K562 (cell line): ENCODE measurements around the gene CGREF1. TPM values are rescaled to one million over a fixed set of nuclear protein-coding genes. Genes with fewer than 3 reads are reported as not detected.
A peak's percentile ranks its signal among the peaks of the same experiment; 100 is the strongest.

Experiments used
- ATAC-seq: fragments of 200-7000 bp; cut with Tn5 transposase; 3 replicates; pipeline ENCODE4 v1.9.1; 2020; ENCODE audit warnings: moderate library complexity
- BruUV-seq: library from RNA; stranded (reverse); fragments of 400-500 nt; replicated peaks from 2 replicates; lab custom pipeline; 2021; lab: Mats Ljungman, UMichigan
- CTCF ChIA-PET: fragments of 300-600 bp; formaldehyde crosslinking; extraction: SDS; loops from one replicate; lab custom pipeline; 2021; ENCODE audit warnings: low intra/inter-chr PET ratio; lab: Yijun Ruan, JAX
- POLR2A ChIA-PET: fragments of 300-600, 350-650 bp; sonication (Branson Sonifier 250); formaldehyde crosslinking; extraction: SDS; loops from one replicate; lab custom pipeline; 2021; ENCODE audit warnings: antibody characterized with exemption, inconsistent platforms; lab: Yijun Ruan, JAX
- DNase-seq, 4 experiments: peaks; one replicate each; pipeline versions ENCODE4 v3.0.0 to v3.0.0-alpha.2; 2011 to 2018; ENCODE audit warnings: low spot score in 3 of 4, mixed read lengths in 3 of 4; ENCODE audit errors: extremely low read depth in 1 of 4
- FAIRE-seq: peaks from 2 replicates; lab custom pipeline; 2011; peaks lifted over from hg19 to GRCh38; lab: Jason Lieb, UNC
- H2AFZ ChIP-seq: 2 replicates; pipeline ENCODE4 v1.6.0; 2011; ENCODE audit warnings: low read depth, low read length, control low read depth, inconsistent platforms
- H3K27ac ChIP-seq: fragments of 200-600 bp; 3 replicates; pipeline ENCODE4 v1.8.0; 2011; ENCODE audit warnings: low read depth, mild to moderate bottlenecking, control low read depth, inconsistent platforms, low read length, moderate library complexity, mixed read lengths; ENCODE audit errors: extremely low read depth
- H3K27me3 ChIP-seq, 2 experiments: fragments of 300-600 bp in 1 of 2; 2 replicates in 1 of 2; 3 replicates in 1 of 2; pipeline versions ENCODE4 v1.6.0 to v1.8.0; 2011; ENCODE audit warnings: inconsistent platforms in 2 of 2, low read length in 2 of 2, mild to moderate bottlenecking in 1 of 2, mixed read lengths in 1 of 2, moderate library complexity in 1 of 2; ENCODE audit not compliant: control insufficient read depth in 2 of 2, insufficient read depth in 2 of 2
- H3K36me3 ChIP-seq: fragments of 300-600 bp; 3 replicates; pipeline ENCODE4 v1.8.0; 2011; ENCODE audit warnings: mild to moderate bottlenecking, low read length, inconsistent platforms; ENCODE audit not compliant: control insufficient read depth, insufficient read depth
- H3K4me1 ChIP-seq, 2 experiments: fragments of 200-600 bp in 1 of 2; replicated peaks in 1 of 2; 2 replicates in 1 of 2; 3 replicates in 1 of 2; pipeline versions ENCODE4 v1.5.1 to v1.8.0; 2011; ENCODE audit warnings: inconsistent platforms in 2 of 2, low read length in 2 of 2, mild to moderate bottlenecking in 1 of 2, mixed read lengths in 1 of 2, moderate library complexity in 1 of 2; ENCODE audit not compliant: control insufficient read depth in 2 of 2, insufficient read depth in 2 of 2
- H3K4me2 ChIP-seq: 2 replicates; pipeline ENCODE4 v1.6.1; 2011; ENCODE audit warnings: low read length, control low read depth, inconsistent platforms, mixed read lengths; ENCODE audit not compliant: insufficient read depth
- H3K4me3 ChIP-seq: fragments of 200-600 bp; sonication (generic), shearing (Covaris generic); 2 replicates; pipeline ENCODE4 v1.5.1; 2016; ENCODE audit warnings: control low read depth, inconsistent platforms
- H3K79me2 ChIP-seq: fragments of 200-600 bp; 3 replicates; pipeline ENCODE4 v1.8.0; 2011; ENCODE audit warnings: low read length, inconsistent platforms; ENCODE audit not compliant: control insufficient read depth, insufficient read depth
- H3K9ac ChIP-seq, 2 experiments: 2 replicates each; pipeline versions ENCODE4 v1.6.0 to v1.6.1; 2011; ENCODE audit warnings: low read depth in 2 of 2, low read length in 2 of 2, control low read depth in 1 of 2, inconsistent platforms in 1 of 2, mild to moderate bottlenecking in 1 of 2, mixed read lengths in 1 of 2; ENCODE audit not compliant: insufficient read depth in 1 of 2
- H3K9me1 ChIP-seq: one replicate; pipeline ENCODE4 v1.6.0; 2011; ENCODE audit warnings: inconsistent platforms, mild to moderate bottlenecking, low read length, moderate library complexity; ENCODE audit not compliant: control insufficient read depth, insufficient read depth
- H3K9me3 ChIP-seq: replicated peaks from 2 replicates; pipeline ENCODE4 v1.5.1; 2011; ENCODE audit warnings: low read depth, low read length, inconsistent platforms; ENCODE audit not compliant: control insufficient read depth, insufficient read depth
- H4K20me1 ChIP-seq: replicated peaks from 2 replicates; pipeline ENCODE4 v1.6.1; 2011; ENCODE audit warnings: low read length, inconsistent platforms, mixed read lengths; ENCODE audit not compliant: control insufficient read depth, insufficient read depth
- KHSRP ChIP-seq: fragments of 450-650 bp; IDR thresholded peaks from 2 replicates; pipeline ENCODE4 v1.6.1; 2017
- POLR2A ChIP-seq: fragments of 450-650 bp; conservative IDR thresholded peaks from 2 replicates; pipeline ENCODE4 v1.6.1; 2016
- POLR2G ChIP-seq: fragments of 200-400 bp; formaldehyde crosslinking; IDR thresholded peaks from 2 replicates; pipeline ENCODE4 v1.6.1; 2017; ENCODE audit warnings: low read depth, mild to moderate bottlenecking, antibody characterized with exemption, low read length, moderate library complexity
- RFX5 ChIP-seq: IDR thresholded peaks from 2 replicates; pipeline ENCODE4 v1.6.1; 2011; ENCODE audit warnings: low read depth, mild to moderate bottlenecking, improper control_type of control experiment, low read length
- SRSF7 ChIP-seq: fragments of 200-400 bp; formaldehyde crosslinking; optimal IDR thresholded peaks from 2 replicates; pipeline ENCODE3; 2017; ENCODE audit warnings: mild to moderate bottlenecking, low read depth, low read length
- WGBS: fragments of 100-300 bp; shearing (Covaris generic); methylation state at CpG from one replicate; pipeline ENCODE4 v1.1.6; 2016; ENCODE audit warnings: low coverage, mixed read lengths; ENCODE audit not compliant: insufficient coverage; ENCODE audit errors: missing lambda C conversion rate; 5-methylcytosine and 5-hydroxymethylcytosine counted together
- in situ Hi-C: fragments of 300-500 bp; cut with MboI; formaldehyde crosslinking; loops from 4 replicates; pipeline ENCODE4 v1.15.0; 2018; ENCODE audit warnings: inconsistent platforms, mixed read lengths
- intact Hi-C: fragments of 100-400 bp; cut with micrococcal nuclease; formaldehyde crosslinking; loops from 2 replicates; pipeline ENCODE4 v1.14.2; 2022
- polyA plus RNA-seq, 8 experiments: library from polyadenylated mRNA; depleted of rRNA in 4 of 8; stranded (reverse) in 5 of 8; unstranded in 3 of 8; fragments of >200 nt; fragmentation: Nextera tagmentation in 2 of 8; fragmentation: Illumina TruSeq in 1 of 8; extraction: Ambion mirVana in 2 of 8; extraction: Trizol in 1 of 8; gene quantifications; 2 replicates each; pipeline versions ENCODE4 v1.2.1 to v1.2.3, GENCODE V29; 2011 to 2014; ENCODE audit warnings: inconsistent platforms in 1 of 8, missing spikeins in 1 of 8
- total RNA-seq, 7 experiments: library from RNA; depleted of rRNA in 6 of 7; stranded (reverse); fragments of >200 nt in 6 of 7; fragmentation: Illumina TruSeq in 2 of 7; extraction: Trizol in 2 of 7; gene quantifications; 2 replicates each; pipeline versions ENCODE4 v1.2.1 to v1.2.3, GENCODE V29; 2011 to 2021; ENCODE audit warnings: low replicate concordance in 1 of 7
- TF ChIP-seq, protein P1 (sequence below): sonication (generic); formaldehyde crosslinking; IDR thresholded peaks from 2 replicates; pipeline ENCODE4 v1.8.0; 2023; ENCODE audit warnings: mild to moderate bottlenecking, missing genetic modification reagents

Gene CGREF1
- total and polyA plus RNA-seq, 9 of the 15 experiments (the other 6 are each of a cell fraction or from before 2014, with no cell fraction given) = 0.07 to 0.50 (median 0.37) TPM

DNA sequence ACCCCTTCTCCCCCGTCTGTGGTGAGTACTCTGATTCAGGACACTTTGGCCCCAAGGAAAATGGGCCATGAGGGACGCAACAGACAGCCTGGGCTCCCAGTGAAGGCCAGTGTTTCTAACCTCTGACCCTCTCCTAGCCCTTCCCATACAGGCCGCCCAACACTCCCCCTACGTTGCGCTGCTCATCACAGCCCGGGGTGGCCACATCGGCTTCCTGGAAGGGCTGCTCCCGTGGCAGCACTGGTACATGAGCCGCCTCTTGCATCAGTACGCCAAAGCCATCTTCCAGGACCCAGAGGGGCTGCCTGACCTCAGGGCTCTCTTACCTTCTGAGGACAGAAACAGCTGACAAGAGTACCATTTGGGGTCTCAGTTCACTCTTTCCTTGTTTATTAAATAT is 11.5 kb upstream of the CGREF1 start:
- H3K36me3 ChIP-seq = peaks cover 42% of the 10 kb centered on the region; the same call in 2 of the 3 replicates
- no peaks in the 10 kb centered on the region for H3K27me3 ChIP-seq
- no peak overlapping the region for H3K27ac ChIP-seq
- no TSS peak for BruUV-seq
- H3K4me3 ChIP-seq = no peak overlapping the region
- POLR2A ChIA-PET = no interaction called here
- H3K9me3 ChIP-seq = no peaks in the 10 kb centered on the region; the same call in 1 of the 2 replicates
- WGBS = 75% methylated on average over 9 of the region's 10 CpGs
- H3K4me1 ChIP-seq = peaks cover 15 to 32% of the 10 kb centered on the region in 2 experiments; a peak in 4 of 5 replicates
- DNase-seq = no peak
- no peak for ATAC-seq
- TF ChIP-seq KHSRP = no peak
- TF ChIP-seq POLR2G = 0 out of 2 replicates have a peak, but pooled peaks have one; percentile 18
- TF ChIP-seq RFX5 = no peak
- no peak overlapping the region for H3K4me2 ChIP-seq
- H2AFZ ChIP-seq = no peak overlapping the region
- intact Hi-C loops = no loop called here
- FAIRE-seq = no peak
- H3K9ac ChIP-seq = peak overlapping the region in 1 of 2 experiments; percentile 15; a peak in 1 of 4 replicates
- CTCF ChIA-PET = no interaction called here
- H4K20me1 ChIP-seq = no peaks in the 10 kb centered on the region; the same call in 1 of the 2 replicates
- peaks cover 21% of the 10 kb centered on the region for H3K79me2 ChIP-seq
- in situ Hi-C loops = no loop called here
- H3K9me1 ChIP-seq = peaks cover 8% of the 10 kb centered on the region

DNA sequence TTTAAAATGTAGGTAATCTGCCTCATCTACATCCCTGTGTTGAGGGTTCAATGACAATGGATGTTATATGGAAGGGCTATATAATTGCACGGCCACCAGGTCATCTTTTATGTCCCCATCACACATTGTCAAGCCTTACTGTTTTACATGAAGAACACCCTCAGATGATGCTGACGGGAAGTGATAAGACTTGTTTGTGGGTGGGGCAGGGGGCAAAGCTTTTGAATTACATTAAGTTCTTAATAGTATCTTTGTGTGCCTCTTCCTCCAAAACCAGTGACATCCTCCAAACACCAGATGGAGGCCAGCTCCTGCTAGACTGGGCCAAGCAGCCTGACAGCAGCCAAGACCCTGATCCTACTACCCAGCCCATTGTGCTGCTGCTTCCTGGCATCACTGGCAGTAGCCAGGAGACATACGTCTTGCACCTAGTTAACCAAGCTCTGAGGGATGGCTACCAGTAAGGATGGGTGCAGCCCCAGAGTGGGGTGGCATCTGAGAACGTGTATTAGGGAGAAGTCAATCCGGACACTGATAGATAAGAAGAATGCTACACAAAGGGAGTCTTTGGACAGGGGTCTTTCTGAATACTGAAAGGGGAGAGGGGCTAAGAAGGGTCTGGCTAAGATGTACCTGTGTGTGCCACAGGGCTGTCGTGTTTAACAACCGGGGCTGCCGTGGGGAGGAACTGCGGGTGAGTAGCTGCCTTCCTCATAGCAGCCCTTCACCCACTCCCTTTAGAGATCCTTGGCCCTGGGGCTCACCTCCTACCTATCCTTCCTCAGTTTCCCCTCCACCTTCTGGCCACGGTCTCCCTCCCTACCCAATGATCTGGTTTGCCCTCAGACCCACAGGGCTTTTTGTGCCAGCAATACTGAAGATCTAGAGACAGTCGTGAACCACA is 10.0 kb upstream of the CGREF1 start:
- Histone ChIP-seq H3K27ac (no peak overlapping the region), H3K79me2 (peaks cover 15% of the 10 kb centered on the region), H3K36me3 (peaks cover 42% of the 10 kb centered on the region; the same call in 2 of the 3 replicates), H3K27me3 (no peaks in the 10 kb centered on the region), H3K4me1 (peaks cover 13 to 20% of the 10 kb centered on the region in 2 experiments; a peak in 4 of 5 replicates), H3K4me2 (no peak overlapping the region), H2AFZ (no peak overlapping the region), H3K4me3 (no peak overlapping the region), H4K20me1 (no peaks in the 10 kb centered on the region; the same call in 1 of the 2 replicates), H3K9me1 (peaks cover 8% of the 10 kb centered on the region), H3K9me3 (no peaks in the 10 kb centered on the region), H3K9ac (no peak overlapping the region)
- ChIA-PET CTCF (no interaction called here), POLR2A (interaction anchor here (0.5 to 1.2 kb wide), 4 partner anchors 10 to 177 kb away, joined by 3 read pairs; no protein-coding TSS in a partner anchor)
- 67% methylated on average over 11 of the region's 11 CpGs for WGBS
- intact Hi-C loops (no loop called here), in situ Hi-C loops (no loop called here)
- no peak; the same call in 2 of the 3 replicates for ATAC-seq
- TF ChIP-seq, protein P1, sequence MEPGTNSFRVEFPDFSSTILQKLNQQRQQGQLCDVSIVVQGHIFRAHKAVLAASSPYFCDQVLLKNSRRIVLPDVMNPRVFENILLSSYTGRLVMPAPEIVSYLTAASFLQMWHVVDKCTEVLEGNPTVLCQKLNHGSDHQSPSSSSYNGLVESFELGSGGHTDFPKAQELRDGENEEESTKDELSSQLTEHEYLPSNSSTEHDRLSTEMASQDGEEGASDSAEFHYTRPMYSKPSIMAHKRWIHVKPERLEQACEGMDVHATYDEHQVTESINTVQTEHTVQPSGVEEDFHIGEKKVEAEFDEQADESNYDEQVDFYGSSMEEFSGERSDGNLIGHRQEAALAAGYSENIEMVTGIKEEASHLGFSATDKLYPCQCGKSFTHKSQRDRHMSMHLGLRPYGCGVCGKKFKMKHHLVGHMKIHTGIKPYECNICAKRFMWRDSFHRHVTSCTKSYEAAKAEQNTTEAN (CRISPR knock-in tag) = no peak
- TF ChIP-seq SRSF7 = no peak
- TF ChIP-seq POLR2A = 0 out of 2 replicates have a peak, but pooled peaks have one; percentile 37
- no peak for DNase-seq
- BruUV-seq = no TSS peak
- no peak for FAIRE-seq
